ENCODE data around the gene RUBCN. TPM values are rescaled to one million over a fixed set of nuclear protein-coding genes. Genes with fewer than 3 reads are reported as not detected.
A peak's percentile ranks its signal among the peaks of the same experiment; 100 is the strongest.
"Not testable (repeated sequence)": the region's sequence is repeated elsewhere in the genome, so short reads cannot be mapped to it uniquely, and the experiment has no call there.

RUBCN gene
- total and polyA plus RNA-seq, 2 donors (not counting 1 experiment from before 2014, with no cell fraction given): 57.3 to 423 TPM

- H3K4me2 ChIP-seq (replicated peaks; ENCODE audit: low read depth, low read length, poor library complexity, severe bottlenecking); intact Hi-C loops (cut with micrococcal nuclease); H3K4me1 ChIP-seq (ENCODE audit: control insufficient read depth in 2 of 2, insufficient read depth in 2 of 2, low read length in 2 of 2); H3K9me3 Mint-ChIP-seq (ENCODE audit: insufficient read depth); H3K9ac ChIP-seq (ENCODE audit: low read length); CTCF ChIA-PET; H4K20me1 ChIP-seq (ENCODE audit: control insufficient read depth, insufficient read depth, low read length, poor library complexity, severe bottlenecking); ATAC-seq (ENCODE audit: low read depth); H3K4me3 Mint-ChIP-seq; H3K27ac Mint-ChIP-seq; H3K4me1 Mint-ChIP-seq; POLR2A ChIA-PET; H2AFZ ChIP-seq (ENCODE audit: insufficient read depth, low read depth, low read length, poor library complexity, severe bottlenecking); H3K9me3 ChIP-seq (ENCODE audit: control extremely low read depth in 1 of 3, control insufficient read depth in 2 of 3, insufficient read depth in 1 of 3, low read length in 2 of 3); H3K27me3 ChIP-seq (replicated peaks in 1 of 4; ENCODE audit: control extremely low read depth in 1 of 4, control insufficient read depth in 3 of 4, insufficient read depth in 4 of 4, low read length in 3 of 4); H3K36me3 ChIP-seq (replicated peaks in 1 of 2; ENCODE audit: control extremely low read depth in 1 of 2, control insufficient read depth in 1 of 2, extremely low read depth in 1 of 2, insufficient read depth in 2 of 2, low read length in 1 of 2); H3K27me3 Mint-ChIP-seq; H3K79me2 ChIP-seq (ENCODE audit: control insufficient read depth, insufficient read depth, low read length); H3K27ac ChIP-seq (ENCODE audit: low read length in 2 of 2); H3K4me3 ChIP-seq (ENCODE audit: control extremely low read depth in 1 of 5, extremely low read depth in 1 of 5, insufficient read depth in 1 of 5, low read depth in 2 of 5, low read length in 4 of 5); DNase-seq: not testable (repeated sequence)
- 97% methylated on average over 10 of the region's 13 CpGs for WGBS (ENCODE audit: insufficient coverage)
Observed at GRCh38 chr3:197658706-197659105, 78.0 kb downstream of the RUBCN start.

GRCh38 chr3:197657541-197658292, 79.0 kb downstream of the RUBCN start:
- H3K36me3 ChIP-seq (replicated peaks in 1 of 2; ENCODE audit: control extremely low read depth in 1 of 2, control insufficient read depth in 1 of 2, extremely low read depth in 1 of 2, insufficient read depth in 2 of 2, low read length in 1 of 2); H2AFZ ChIP-seq (ENCODE audit: insufficient read depth, low read depth, low read length, poor library complexity, severe bottlenecking); H3K4me1 Mint-ChIP-seq; H3K27me3 ChIP-seq (replicated peaks in 1 of 4; ENCODE audit: control extremely low read depth in 1 of 4, control insufficient read depth in 3 of 4, insufficient read depth in 4 of 4, low read length in 3 of 4); H3K9me3 Mint-ChIP-seq (ENCODE audit: insufficient read depth); H3K9me3 ChIP-seq (ENCODE audit: control extremely low read depth in 1 of 3, control insufficient read depth in 2 of 3, insufficient read depth in 1 of 3, low read length in 2 of 3); ATAC-seq (ENCODE audit: low read depth); DNase-seq; H3K4me1 ChIP-seq (ENCODE audit: control insufficient read depth in 2 of 2, insufficient read depth in 2 of 2, low read length in 2 of 2); H3K27ac Mint-ChIP-seq; H3K27ac ChIP-seq (ENCODE audit: low read length in 2 of 2); H3K9ac ChIP-seq (ENCODE audit: low read length); POLR2A ChIA-PET; H3K4me3 ChIP-seq (ENCODE audit: control extremely low read depth in 1 of 5, extremely low read depth in 1 of 5, insufficient read depth in 1 of 5, low read depth in 2 of 5, low read length in 4 of 5); H3K4me3 Mint-ChIP-seq; CTCF ChIA-PET; H3K79me2 ChIP-seq (ENCODE audit: control insufficient read depth, insufficient read depth, low read length); intact Hi-C loops (cut with micrococcal nuclease); H3K27me3 Mint-ChIP-seq; H4K20me1 ChIP-seq (ENCODE audit: control insufficient read depth, insufficient read depth, low read length, poor library complexity, severe bottlenecking); H3K4me2 ChIP-seq (replicated peaks; ENCODE audit: low read depth, low read length, poor library complexity, severe bottlenecking): not testable (repeated sequence)
- WGBS (ENCODE audit: insufficient coverage): 96% methylated on average over 5 of the region's 30 CpGs

- WGBS (ENCODE audit: insufficient coverage): 72% methylated on average over 4 of the region's 12 CpGs
- H3K4me3 Mint-ChIP-seq, CTCF ChIA-PET: not testable (repeated sequence)
Observed at GRCh38 chr3:197656960-197657359, 79.7 kb downstream of the RUBCN start.

GRCh38 chr3:197656129-197656528, 80.6 kb downstream of the RUBCN start:
- H2AFZ ChIP-seq (ENCODE audit: insufficient read depth, low read depth, low read length, poor library complexity, severe bottlenecking); H3K27me3 Mint-ChIP-seq; CTCF ChIA-PET; H3K4me1 ChIP-seq (ENCODE audit: control insufficient read depth in 2 of 2, insufficient read depth in 2 of 2, low read length in 2 of 2); H3K4me1 Mint-ChIP-seq; H3K27ac ChIP-seq (ENCODE audit: low read length in 2 of 2); H3K4me2 ChIP-seq (replicated peaks; ENCODE audit: low read depth, low read length, poor library complexity, severe bottlenecking); H3K9ac ChIP-seq (ENCODE audit: low read length); ATAC-seq (ENCODE audit: low read depth); DNase-seq; H4K20me1 ChIP-seq (ENCODE audit: control insufficient read depth, insufficient read depth, low read length, poor library complexity, severe bottlenecking); H3K27ac Mint-ChIP-seq; H3K27me3 ChIP-seq (replicated peaks in 1 of 4; ENCODE audit: control extremely low read depth in 1 of 4, control insufficient read depth in 3 of 4, insufficient read depth in 4 of 4, low read length in 3 of 4); H3K9me3 ChIP-seq (ENCODE audit: control extremely low read depth in 1 of 3, control insufficient read depth in 2 of 3, insufficient read depth in 1 of 3, low read length in 2 of 3); H3K9me3 Mint-ChIP-seq (ENCODE audit: insufficient read depth); POLR2A ChIA-PET; H3K79me2 ChIP-seq (ENCODE audit: control insufficient read depth, insufficient read depth, low read length); H3K4me3 ChIP-seq (ENCODE audit: control extremely low read depth in 1 of 5, extremely low read depth in 1 of 5, insufficient read depth in 1 of 5, low read depth in 2 of 5, low read length in 4 of 5); H3K36me3 ChIP-seq (replicated peaks in 1 of 2; ENCODE audit: control extremely low read depth in 1 of 2, control insufficient read depth in 1 of 2, extremely low read depth in 1 of 2, insufficient read depth in 2 of 2, low read length in 1 of 2); intact Hi-C loops (cut with micrococcal nuclease): not testable (repeated sequence)
- peak overlapping the region; percentile 74 for H3K4me3 Mint-ChIP-seq
- 43% methylated on average over 1 of the region's 3 CpGs for WGBS (ENCODE audit: insufficient coverage)

More at GRCh38 chr3:197656960-197657359, 79.7 kb downstream of the RUBCN start:
- H3K4me2 ChIP-seq (replicated peaks; ENCODE audit: low read depth, low read length, poor library complexity, severe bottlenecking); H3K27me3 ChIP-seq (replicated peaks in 1 of 4; ENCODE audit: control extremely low read depth in 1 of 4, control insufficient read depth in 3 of 4, insufficient read depth in 4 of 4, low read length in 3 of 4); H3K9ac ChIP-seq (ENCODE audit: low read length); H3K27me3 Mint-ChIP-seq; POLR2A ChIA-PET; intact Hi-C loops (cut with micrococcal nuclease); H3K9me3 ChIP-seq (ENCODE audit: control extremely low read depth in 1 of 3, control insufficient read depth in 2 of 3, insufficient read depth in 1 of 3, low read length in 2 of 3); DNase-seq; H3K36me3 ChIP-seq (replicated peaks in 1 of 2; ENCODE audit: control extremely low read depth in 1 of 2, control insufficient read depth in 1 of 2, extremely low read depth in 1 of 2, insufficient read depth in 2 of 2, low read length in 1 of 2); H4K20me1 ChIP-seq (ENCODE audit: control insufficient read depth, insufficient read depth, low read length, poor library complexity, severe bottlenecking); H3K9me3 Mint-ChIP-seq (ENCODE audit: insufficient read depth); H3K79me2 ChIP-seq (ENCODE audit: control insufficient read depth, insufficient read depth, low read length); H3K4me1 ChIP-seq (ENCODE audit: control insufficient read depth in 2 of 2, insufficient read depth in 2 of 2, low read length in 2 of 2); H3K4me1 Mint-ChIP-seq; H2AFZ ChIP-seq (ENCODE audit: insufficient read depth, low read depth, low read length, poor library complexity, severe bottlenecking); ATAC-seq (ENCODE audit: low read depth); H3K4me3 ChIP-seq (ENCODE audit: control extremely low read depth in 1 of 5, extremely low read depth in 1 of 5, insufficient read depth in 1 of 5, low read depth in 2 of 5, low read length in 4 of 5); H3K27ac ChIP-seq (ENCODE audit: low read length in 2 of 2): not testable (repeated sequence)
- H3K27ac Mint-ChIP-seq: peak overlapping the region; percentile 53
